Neural crest cell (in vitro differentiated cells): ENCODE results near the gene PCBP3. TPM values are rescaled to one million over a fixed set of nuclear protein-coding genes. Genes with fewer than 3 reads are reported as not detected.

Experiments used
- DNase-seq: peaks from one replicate; pipeline ENCODE4 v3.0.0; 2021; ENCODE audit warnings: low read depth, mixed read lengths, low spot score
- H3K27ac Mint-ChIP-seq: one replicate; pipeline ENCODE4 v1.8.0; 2021; ENCODE audit warnings: mild to moderate bottlenecking, mixed read lengths; ENCODE audit not compliant: unreplicated experiment
- H3K27me3 Mint-ChIP-seq: 2 replicates; pipeline ENCODE4 v1.8.0; 2021; ENCODE audit warnings: low read depth, mild to moderate bottlenecking, mixed read lengths
- H3K36me3 Mint-ChIP-seq: 2 replicates; pipeline ENCODE4 v1.8.0; 2021; ENCODE audit warnings: low read depth, mild to moderate bottlenecking, mixed read lengths
- H3K4me1 Mint-ChIP-seq: 2 replicates; pipeline ENCODE4 v1.8.0; 2021; ENCODE audit warnings: mixed read lengths
- H3K4me3 Mint-ChIP-seq: one replicate; pipeline ENCODE4 v1.8.0; 2021; ENCODE audit warnings: mild to moderate bottlenecking, mixed read lengths
- H3K9me3 Mint-ChIP-seq: 2 replicates; pipeline ENCODE4 v1.8.0; 2021; ENCODE audit warnings: mixed read lengths
- CTCF ChIP-seq: fragments of 200-600 bp; sonication (generic); conservative IDR thresholded peaks from 2 replicates; pipeline ENCODE4 v1.5.0; 2021; ENCODE audit warnings: antibody characterized with exemption, mild to moderate bottlenecking
- total RNA-seq: library from RNA; stranded (reverse); gene quantifications from 2 replicates; pipeline ENCODE4 v1.2.1, GENCODE V29; 2021

The PCBP3 gene
- total RNA-seq, 1 donor from 2014 or later, result 5.1 TPM

GRCh38 chr21:45860493-45861155 lies 217.1 kb downstream of the PCBP3 start:
- Mint-ChIP-seq H3K4me1 (no peaks in the 10 kb centered on the region), H3K27me3 (no peaks in the 10 kb centered on the region), H3K36me3 (no peaks in the 10 kb centered on the region), H3K27ac (no peak overlapping the region), H3K9me3 (no peaks in the 10 kb centered on the region), H3K4me3 (no peak overlapping the region)
- no peak for TF ChIP-seq CTCF
- no peak for DNase-seq

GRCh38 chr21:45861156-45861870 lies 217.8 kb downstream of the PCBP3 start:
- no peaks in the 10 kb centered on the region for H3K27me3 Mint-ChIP-seq

GRCh38 chr21:45862543-45863207 lies 219.2 kb downstream of the PCBP3 start:
- Mint-ChIP-seq H3K36me3 (no peaks in the 10 kb centered on the region), H3K27ac (no peak overlapping the region), H3K4me1 (no peaks in the 10 kb centered on the region), H3K9me3 (no peaks in the 10 kb centered on the region), H3K4me3 (no peak overlapping the region), H3K27me3 (no peaks in the 10 kb centered on the region)
- TF ChIP-seq CTCF, result no peak
- no peak for DNase-seq

More at GRCh38 chr21:45861156-45861870, 217.8 kb downstream of the PCBP3 start:
- no peak for TF ChIP-seq CTCF
- no peak overlapping the region for H3K4me3 Mint-ChIP-seq
- no peaks in the 10 kb centered on the region for H3K9me3 Mint-ChIP-seq
- no peak for DNase-seq
- no peaks in the 10 kb centered on the region for H3K4me1 Mint-ChIP-seq
- no peak overlapping the region for H3K27ac Mint-ChIP-seq
- H3K36me3 Mint-ChIP-seq, result no peaks in the 10 kb centered on the region

GRCh38 chr21:45863267-45863666 lies 219.7 kb downstream of the PCBP3 start:
- Mint-ChIP-seq H3K36me3 (no peaks in the 10 kb centered on the region), H3K4me1 (no peaks in the 10 kb centered on the region), H3K27me3 (no peaks in the 10 kb centered on the region), H3K4me3 (no peak overlapping the region), H3K9me3 (no peaks in the 10 kb centered on the region), H3K27ac (no peak overlapping the region)
- no peak for TF ChIP-seq CTCF
- DNase-seq, result no peak

- no peak for DNase-seq
- H3K4me1 Mint-ChIP-seq, result no peaks in the 10 kb centered on the region
These were observed 220.2 kb downstream of the PCBP3 start for GRCh38 chr21:45863751-45864150.

More at GRCh38 chr21:45863751-45864150, 220.2 kb downstream of the PCBP3 start:
- Mint-ChIP-seq H3K27me3 (no peaks in the 10 kb centered on the region), H3K4me3 (no peak overlapping the region), H3K9me3 (no peaks in the 10 kb centered on the region), H3K27ac (peak overlapping the region; percentile 28), H3K36me3 (no peaks in the 10 kb centered on the region)
- no peak for TF ChIP-seq CTCF
